ENCODE data around the gene SLC13A3. TPM values are rescaled to one million over a fixed set of nuclear protein-coding genes. Genes with fewer than 3 reads are reported as not detected.

Gene SLC13A3
- total RNA-seq, 1 experiment from 2014 or later = 0.39 TPM

- no peaks in the 10 kb centered on the region for H3K9me3 ChIP-seq
- no peak overlapping the region for H3K4me3 ChIP-seq (ENCODE audit: low read depth, low read length)
- TF ChIP-seq, protein P1, sequence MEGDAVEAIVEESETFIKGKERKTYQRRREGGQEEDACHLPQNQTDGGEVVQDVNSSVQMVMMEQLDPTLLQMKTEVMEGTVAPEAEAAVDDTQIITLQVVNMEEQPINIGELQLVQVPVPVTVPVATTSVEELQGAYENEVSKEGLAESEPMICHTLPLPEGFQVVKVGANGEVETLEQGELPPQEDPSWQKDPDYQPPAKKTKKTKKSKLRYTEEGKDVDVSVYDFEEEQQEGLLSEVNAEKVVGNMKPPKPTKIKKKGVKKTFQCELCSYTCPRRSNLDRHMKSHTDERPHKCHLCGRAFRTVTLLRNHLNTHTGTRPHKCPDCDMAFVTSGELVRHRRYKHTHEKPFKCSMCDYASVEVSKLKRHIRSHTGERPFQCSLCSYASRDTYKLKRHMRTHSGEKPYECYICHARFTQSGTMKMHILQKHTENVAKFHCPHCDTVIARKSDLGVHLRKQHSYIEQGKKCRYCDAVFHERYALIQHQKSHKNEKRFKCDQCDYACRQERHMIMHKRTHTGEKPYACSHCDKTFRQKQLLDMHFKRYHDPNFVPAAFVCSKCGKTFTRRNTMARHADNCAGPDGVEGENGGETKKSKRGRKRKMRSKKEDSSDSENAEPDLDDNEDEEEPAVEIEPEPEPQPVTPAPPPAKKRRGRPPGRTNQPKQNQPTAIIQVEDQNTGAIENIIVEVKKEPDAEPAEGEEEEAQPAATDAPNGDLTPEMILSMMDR (IDR thresholded peaks at IDR 0.05; ENCODE audit: insufficient read depth in 1 of 2, low read depth in 1 of 2, low read length in 1 of 2, severe bottlenecking in 1 of 2, unreplicated experiment in 1 of 2) = no peak
- Mint-ChIP-seq H3K27me3 (ENCODE audit: insufficient read depth, unreplicated experiment) (peaks cover 6% of the 10 kb centered on the region), H3K36me3 (ENCODE audit: insufficient read depth, unreplicated experiment) (no peaks in the 10 kb centered on the region), H3K9me3 (ENCODE audit: unreplicated experiment) (no peaks in the 10 kb centered on the region), H3K27ac (ENCODE audit: unreplicated experiment) (no peak overlapping the region), H3K4me1 (ENCODE audit: low read depth, unreplicated experiment) (no peaks in the 10 kb centered on the region), H3K4me3 (ENCODE audit: unreplicated experiment) (no peak overlapping the region)
- no peaks in the 10 kb centered on the region for H3K36me3 ChIP-seq (ENCODE audit: control insufficient read depth, insufficient read depth, low read length)
- DNase-seq = no peak
- intact Hi-C loops (cut with micrococcal nuclease; ENCODE audit: unreplicated experiment) = no loop called here
- POLR2A ChIA-PET = no interaction called here
- no peaks in the 10 kb centered on the region for H3K27me3 ChIP-seq (replicated peaks; ENCODE audit: control insufficient read depth, insufficient read depth, low read length)
- BruUV-seq (replicated peaks) = no TSS peak
- CTCF ChIA-PET = no interaction called here
- H3K4me1 ChIP-seq = peaks cover under 1% of the 10 kb centered on the region; the same call in 1 of the 2 replicates
These were observed 49.6 kb downstream of the SLC13A3 start for GRCh38 chr20:46601603-46602122.

DNA sequence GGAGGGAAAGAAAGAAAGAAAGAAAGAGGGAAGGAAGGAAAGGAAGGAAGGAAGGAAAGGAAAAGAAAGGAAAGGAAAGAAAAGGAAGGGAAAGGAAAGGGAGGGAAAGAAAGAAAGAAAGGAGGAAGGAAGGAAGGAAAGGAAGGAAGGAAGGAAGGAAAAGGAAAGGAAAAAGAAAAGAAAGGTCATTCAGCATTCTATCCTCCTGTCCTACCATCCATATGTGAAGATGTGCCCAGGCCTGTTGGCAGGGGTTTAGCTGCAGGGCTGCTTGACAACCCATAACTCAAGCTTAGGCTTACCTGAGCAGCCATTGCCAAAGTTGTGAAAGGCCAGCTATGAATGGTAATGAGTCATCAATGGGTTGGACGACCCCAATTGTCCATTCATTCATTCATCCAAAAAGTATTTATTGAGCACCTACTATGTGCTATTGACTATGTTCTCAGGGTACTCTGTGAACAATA is 50.9 kb downstream of the SLC13A3 start:
- no peak overlapping the region for H3K4me3 ChIP-seq (ENCODE audit: low read depth, low read length)
- 0 out of 2 replicates have a peak, but pooled peaks cover under 1% of the 10 kb centered on the region for H3K27me3 ChIP-seq (replicated peaks; ENCODE audit: control insufficient read depth, insufficient read depth, low read length)
- intact Hi-C loops (cut with micrococcal nuclease; ENCODE audit: unreplicated experiment) = no loop called here
- POLR2A ChIA-PET = no interaction called here
- H3K36me3 Mint-ChIP-seq (ENCODE audit: insufficient read depth, unreplicated experiment) = no peaks in the 10 kb centered on the region
- TF ChIP-seq, protein P1 (IDR thresholded peaks at IDR 0.05; ENCODE audit: insufficient read depth in 1 of 2, low read depth in 1 of 2, low read length in 1 of 2, severe bottlenecking in 1 of 2, unreplicated experiment in 1 of 2) = no peak
- H3K4me1 ChIP-seq = no peaks in the 10 kb centered on the region
- no peaks in the 10 kb centered on the region for H3K4me1 Mint-ChIP-seq (ENCODE audit: low read depth, unreplicated experiment)
- no peaks in the 10 kb centered on the region for H3K9me3 Mint-ChIP-seq (ENCODE audit: unreplicated experiment)
- H3K9me3 ChIP-seq = no peaks in the 10 kb centered on the region
- no peak overlapping the region for H3K27ac Mint-ChIP-seq (ENCODE audit: unreplicated experiment)
- CTCF ChIA-PET = no interaction called here
- H3K27me3 Mint-ChIP-seq (ENCODE audit: insufficient read depth, unreplicated experiment) = peaks cover 11% of the 10 kb centered on the region
- H3K36me3 ChIP-seq (ENCODE audit: control insufficient read depth, insufficient read depth, low read length) = no peaks in the 10 kb centered on the region
- DNase-seq = no peak
- no TSS peak for BruUV-seq (replicated peaks)
- no peak overlapping the region for H3K4me3 Mint-ChIP-seq (ENCODE audit: unreplicated experiment)

DNA sequence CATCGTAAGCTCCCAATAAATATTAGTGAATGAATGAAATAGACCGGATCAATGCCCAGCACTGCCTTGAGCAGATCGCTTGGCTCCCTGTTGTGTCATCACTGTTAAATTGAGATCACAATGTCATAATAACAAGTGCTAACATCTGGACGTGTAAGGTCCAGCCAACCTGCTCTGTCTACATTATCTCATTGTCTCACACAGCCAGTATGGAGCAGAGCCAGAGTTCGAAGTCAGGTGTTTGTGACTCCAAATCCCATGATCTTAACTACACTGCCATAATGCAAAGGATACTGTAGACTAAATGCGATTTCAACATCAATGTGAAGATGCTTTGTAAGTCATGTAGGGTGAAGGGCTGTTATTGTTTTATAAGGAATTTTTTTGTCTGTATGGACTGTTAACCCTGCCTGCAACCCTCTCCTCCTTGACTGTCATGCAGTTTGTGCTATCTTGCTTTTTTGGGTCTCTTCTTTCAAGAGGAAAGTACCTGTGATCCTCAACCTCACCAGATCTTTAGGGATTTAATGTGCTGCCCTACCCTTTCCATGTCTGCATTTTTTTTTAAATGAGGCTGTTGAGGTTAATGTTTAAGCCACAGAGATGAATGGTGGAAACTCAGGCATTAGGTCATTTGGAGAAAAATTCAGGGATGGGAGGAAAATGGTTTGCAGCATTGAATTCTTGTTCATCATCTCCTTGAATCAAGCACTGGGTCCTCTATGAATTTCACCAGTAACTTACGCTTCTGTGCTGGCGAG is 51.9 kb downstream of the SLC13A3 start:
- BruUV-seq (replicated peaks) = no TSS peak
- POLR2A ChIA-PET = no interaction called here
- CTCF ChIA-PET = no interaction called here

More for the DNA sequence above, 51.9 kb downstream of the SLC13A3 start:
- Mint-ChIP-seq H3K4me1 (ENCODE audit: low read depth, unreplicated experiment) (no peaks in the 10 kb centered on the region), H3K36me3 (ENCODE audit: insufficient read depth, unreplicated experiment) (no peaks in the 10 kb centered on the region), H3K9me3 (ENCODE audit: unreplicated experiment) (no peaks in the 10 kb centered on the region), H3K27me3 (ENCODE audit: insufficient read depth, unreplicated experiment) (peaks cover 12% of the 10 kb centered on the region), H3K27ac (ENCODE audit: unreplicated experiment) (no peak overlapping the region), H3K4me3 (ENCODE audit: unreplicated experiment) (no peak overlapping the region)
- Histone ChIP-seq H3K27me3 (replicated peaks; ENCODE audit: control insufficient read depth, insufficient read depth, low read length) (0 out of 2 replicates have a peak, but pooled peaks cover 2% of the 10 kb centered on the region), H3K36me3 (ENCODE audit: control insufficient read depth, insufficient read depth, low read length) (no peaks in the 10 kb centered on the region), H3K4me1 (no peaks in the 10 kb centered on the region), H3K9me3 (no peaks in the 10 kb centered on the region), H3K4me3 (ENCODE audit: low read depth, low read length) (no peak overlapping the region)
- intact Hi-C loops (cut with micrococcal nuclease; ENCODE audit: unreplicated experiment) = no loop called here
- TF ChIP-seq, protein P1 (IDR thresholded peaks at IDR 0.05; ENCODE audit: insufficient read depth in 1 of 2, low read depth in 1 of 2, low read length in 1 of 2, severe bottlenecking in 1 of 2, unreplicated experiment in 1 of 2) = no peak
- DNase-seq = no peak
